ENCODE data around the gene TP53TG3D.
A peak's percentile ranks its signal among the peaks of the same experiment; 100 is the strongest.
"Not testable (repeated sequence)": the region's sequence is repeated elsewhere in the genome, so short reads cannot be mapped to it uniquely, and the experiment has no call there.

The TP53TG3D gene, protein sequence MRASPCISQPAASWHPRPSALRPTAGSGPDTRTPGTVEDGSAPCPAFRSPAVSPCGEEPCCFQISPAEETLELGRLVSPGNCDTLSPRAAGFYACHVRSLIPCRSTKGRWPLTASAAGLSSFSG

DNA sequence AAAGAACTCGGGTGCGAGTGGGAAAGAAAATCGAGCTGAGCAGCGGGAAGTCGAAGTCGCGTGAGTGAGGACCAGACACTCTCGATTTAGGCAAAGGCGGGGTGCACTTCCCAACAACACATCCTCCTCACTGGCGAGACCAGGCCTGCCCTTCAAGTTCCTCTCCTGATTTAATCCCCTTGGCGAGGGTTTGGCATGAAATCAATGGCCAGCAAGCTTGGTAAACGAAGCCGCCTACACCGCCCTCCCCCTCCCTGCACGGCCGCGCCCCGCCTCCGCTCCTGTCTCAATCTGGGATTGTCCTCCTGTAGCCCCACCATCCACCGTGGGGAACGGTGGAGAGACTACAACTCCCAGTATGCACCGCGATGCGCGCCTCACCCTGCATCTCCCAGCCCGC is at the start of gene TP53TG3D:
TSS of gene TP53TG3D (plus strand) at position 301 of the 400 bp plus-strand sequence. CDS start at position 369, 68 bp downstream.
- H3K79me2 ChIP-seq (ENCODE audit: insufficient read depth, low read length); H3K9me3 ChIP-seq (ENCODE audit: insufficient read depth, low read depth, low read length); H3K9ac ChIP-seq (ENCODE audit: low read depth, low read length, poor library complexity, severe bottlenecking); H3K4me1 ChIP-seq (ENCODE audit: insufficient read depth, low read length, poor library complexity, severe bottlenecking); H2AFZ ChIP-seq (ENCODE audit: low read length); H3F3A ChIP-seq (ENCODE audit: low read depth); H3K4me2 ChIP-seq (ENCODE audit: low read depth, low read length, poor library complexity, severe bottlenecking); H3K27me3 ChIP-seq (ENCODE audit: insufficient read depth, low read length, poor library complexity, severe bottlenecking); H3K9me2 ChIP-seq (replicated peaks; ENCODE audit: low read depth, low read length); H4K20me1 ChIP-seq (ENCODE audit: insufficient read depth, low read length, poor library complexity, severe bottlenecking); H3K36me3 ChIP-seq (ENCODE audit: insufficient read depth, low read length): not testable (repeated sequence)
- peak within 1 kb of the TSS; percentile 35 for H3K4me3 ChIP-seq (ENCODE audit: low read length, poor library complexity, severe bottlenecking)

DNA sequence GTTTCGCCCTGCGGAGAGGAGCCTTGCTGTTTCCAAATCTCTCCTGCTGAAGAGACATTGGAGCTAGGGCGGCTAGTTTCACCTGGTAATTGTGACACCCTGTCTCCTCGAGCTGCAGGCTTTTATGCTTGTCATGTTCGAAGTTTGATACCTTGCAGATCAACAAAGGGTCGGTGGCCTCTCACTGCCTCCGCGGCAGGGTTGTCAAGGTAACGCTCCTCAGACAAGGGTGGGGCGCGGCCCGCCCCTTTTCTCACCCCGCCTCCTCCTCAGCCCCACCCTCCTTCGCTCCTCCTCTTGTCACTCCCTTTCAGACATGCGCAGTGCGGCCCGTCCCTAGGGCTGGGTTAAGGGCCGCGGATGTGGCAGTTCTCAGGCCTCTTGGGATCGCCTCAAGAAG is 421 bp downstream of the TP53TG3D start:
- H3K9me3 ChIP-seq (ENCODE audit: insufficient read depth, low read depth, low read length); H3K27me3 ChIP-seq (ENCODE audit: insufficient read depth, low read length, poor library complexity, severe bottlenecking); H3K4me1 ChIP-seq (ENCODE audit: insufficient read depth, low read length, poor library complexity, severe bottlenecking); H2AFZ ChIP-seq (ENCODE audit: low read length); H3K36me3 ChIP-seq (ENCODE audit: insufficient read depth, low read length); H3K4me3 ChIP-seq (ENCODE audit: low read length, poor library complexity, severe bottlenecking); H3K9me2 ChIP-seq (replicated peaks; ENCODE audit: low read depth, low read length); H3K4me2 ChIP-seq (ENCODE audit: low read depth, low read length, poor library complexity, severe bottlenecking); H3K79me2 ChIP-seq (ENCODE audit: insufficient read depth, low read length); H3F3A ChIP-seq (ENCODE audit: low read depth); H3K9ac ChIP-seq (ENCODE audit: low read depth, low read length, poor library complexity, severe bottlenecking); H4K20me1 ChIP-seq (ENCODE audit: insufficient read depth, low read length, poor library complexity, severe bottlenecking): not testable (repeated sequence)

DNA sequence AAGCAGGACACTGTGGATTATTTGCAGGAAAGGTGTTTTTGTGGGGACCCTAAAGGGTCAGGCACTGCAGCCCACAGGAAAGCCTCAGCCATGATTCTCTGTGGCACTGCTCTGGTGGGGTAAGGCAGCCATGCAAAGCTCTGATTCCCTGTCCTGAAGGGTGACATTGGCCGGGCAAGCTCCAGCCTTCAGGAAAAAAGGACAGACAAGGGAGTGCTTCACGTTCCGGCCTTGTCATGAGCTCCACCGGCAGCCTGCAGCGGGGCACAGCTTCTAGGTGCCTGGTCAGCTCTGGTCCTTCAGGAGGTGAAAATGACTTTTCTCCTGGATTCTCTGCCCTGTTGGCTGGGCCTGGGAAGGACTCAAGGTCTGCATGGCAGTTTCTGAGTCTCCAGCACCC is 8.4 kb downstream of the TP53TG3D start:
- H3K9me2 ChIP-seq (replicated peaks; ENCODE audit: low read depth, low read length); H3K4me2 ChIP-seq (ENCODE audit: low read depth, low read length, poor library complexity, severe bottlenecking); H3K4me3 ChIP-seq (ENCODE audit: low read length, poor library complexity, severe bottlenecking): not testable (repeated sequence)

DNA sequence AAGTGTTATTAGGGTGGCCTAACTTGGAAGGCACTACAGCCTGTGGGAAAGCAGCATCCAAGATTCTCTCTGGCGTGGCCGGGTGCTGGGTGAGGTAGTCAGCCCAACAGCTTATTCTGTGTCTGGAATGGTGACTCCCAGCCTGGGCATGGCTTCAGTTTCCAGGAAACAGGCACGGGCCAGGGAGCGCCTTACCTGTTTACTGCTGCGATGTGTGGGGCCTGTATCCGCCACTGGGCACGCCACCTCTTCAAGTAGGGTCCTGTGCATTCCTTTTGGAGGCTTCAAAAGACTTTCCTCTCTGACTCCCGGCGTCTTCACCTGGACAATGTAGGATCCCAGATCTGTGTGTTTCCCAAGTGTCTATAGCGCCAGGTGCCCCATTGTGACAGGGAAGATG is 10.5 kb downstream of the TP53TG3D start:
- not testable (repeated sequence) for H3K4me2 ChIP-seq (ENCODE audit: low read depth, low read length, poor library complexity, severe bottlenecking); H3K36me3 ChIP-seq (ENCODE audit: insufficient read depth, low read length); H3K79me2 ChIP-seq (ENCODE audit: insufficient read depth, low read length); H3K9me3 ChIP-seq (ENCODE audit: insufficient read depth, low read depth, low read length); H2AFZ ChIP-seq (ENCODE audit: low read length); H3K9ac ChIP-seq (ENCODE audit: low read depth, low read length, poor library complexity, severe bottlenecking); H3K27me3 ChIP-seq (ENCODE audit: insufficient read depth, low read length, poor library complexity, severe bottlenecking); H4K20me1 ChIP-seq (ENCODE audit: insufficient read depth, low read length, poor library complexity, severe bottlenecking); H3K9me2 ChIP-seq (replicated peaks; ENCODE audit: low read depth, low read length); H3K4me1 ChIP-seq (ENCODE audit: insufficient read depth, low read length, poor library complexity, severe bottlenecking); H3K4me3 ChIP-seq (ENCODE audit: low read length, poor library complexity, severe bottlenecking); H3F3A ChIP-seq (ENCODE audit: low read depth)

More for the DNA sequence above, 8.4 kb downstream of the TP53TG3D start:
- H2AFZ ChIP-seq (ENCODE audit: low read length); H3K9ac ChIP-seq (ENCODE audit: low read depth, low read length, poor library complexity, severe bottlenecking); H3K27me3 ChIP-seq (ENCODE audit: insufficient read depth, low read length, poor library complexity, severe bottlenecking); H3K4me1 ChIP-seq (ENCODE audit: insufficient read depth, low read length, poor library complexity, severe bottlenecking); H3F3A ChIP-seq (ENCODE audit: low read depth); H4K20me1 ChIP-seq (ENCODE audit: insufficient read depth, low read length, poor library complexity, severe bottlenecking); H3K36me3 ChIP-seq (ENCODE audit: insufficient read depth, low read length); H3K79me2 ChIP-seq (ENCODE audit: insufficient read depth, low read length); H3K9me3 ChIP-seq (ENCODE audit: insufficient read depth, low read depth, low read length): not testable (repeated sequence)

DNA sequence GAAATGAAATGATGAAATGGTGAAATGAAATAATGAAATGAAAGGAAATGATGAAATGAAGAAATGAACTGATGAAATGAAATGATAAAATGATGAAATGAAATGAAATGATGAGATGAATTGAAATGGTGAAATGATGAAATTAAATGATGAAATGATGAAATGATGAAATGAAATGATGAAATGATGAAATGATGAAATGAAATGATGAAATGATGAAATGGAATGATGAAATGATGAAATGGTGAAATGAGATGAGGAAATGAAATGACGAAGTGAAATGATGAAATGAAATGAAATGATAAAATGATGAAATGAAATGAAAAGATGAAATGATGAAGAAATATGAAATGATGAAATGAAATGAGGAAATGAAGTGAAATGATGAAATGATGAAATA is 28.8 kb downstream of the TP53TG3D start:
- not testable (repeated sequence) for H2AFZ ChIP-seq (ENCODE audit: low read length); H3K79me2 ChIP-seq (ENCODE audit: insufficient read depth, low read length); H3K4me2 ChIP-seq (ENCODE audit: low read depth, low read length, poor library complexity, severe bottlenecking); H3K27me3 ChIP-seq (ENCODE audit: insufficient read depth, low read length, poor library complexity, severe bottlenecking); H3K36me3 ChIP-seq (ENCODE audit: insufficient read depth, low read length); H3K9me3 ChIP-seq (ENCODE audit: insufficient read depth, low read depth, low read length); H3K9ac ChIP-seq (ENCODE audit: low read depth, low read length, poor library complexity, severe bottlenecking); H3K4me1 ChIP-seq (ENCODE audit: insufficient read depth, low read length, poor library complexity, severe bottlenecking); H3F3A ChIP-seq (ENCODE audit: low read depth); H3K9me2 ChIP-seq (replicated peaks; ENCODE audit: low read depth, low read length); H3K4me3 ChIP-seq (ENCODE audit: low read length, poor library complexity, severe bottlenecking); H4K20me1 ChIP-seq (ENCODE audit: insufficient read depth, low read length, poor library complexity, severe bottlenecking)

DNA sequence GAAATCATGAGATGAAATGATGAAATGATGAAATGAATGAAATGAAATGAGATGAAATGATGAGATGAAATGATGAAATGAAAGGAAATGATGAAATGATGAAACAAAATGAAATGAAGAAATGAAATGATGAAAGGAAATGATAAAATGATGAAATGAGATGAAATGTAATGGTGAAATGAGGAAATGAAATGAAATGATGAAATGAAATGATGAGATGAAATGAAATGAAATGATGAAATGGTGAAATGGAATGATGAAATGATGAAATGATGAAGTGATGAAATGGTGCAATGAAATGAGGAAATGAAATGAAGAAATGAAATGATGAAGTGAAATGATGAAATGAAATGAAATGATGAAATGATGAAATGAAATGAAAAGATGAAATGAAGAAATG is 29.9 kb downstream of the TP53TG3D start:
- H3K4me1 ChIP-seq (ENCODE audit: insufficient read depth, low read length, poor library complexity, severe bottlenecking); H4K20me1 ChIP-seq (ENCODE audit: insufficient read depth, low read length, poor library complexity, severe bottlenecking); H3K4me2 ChIP-seq (ENCODE audit: low read depth, low read length, poor library complexity, severe bottlenecking); H3K36me3 ChIP-seq (ENCODE audit: insufficient read depth, low read length); H3K9me2 ChIP-seq (replicated peaks; ENCODE audit: low read depth, low read length); H3K27me3 ChIP-seq (ENCODE audit: insufficient read depth, low read length, poor library complexity, severe bottlenecking); H3K79me2 ChIP-seq (ENCODE audit: insufficient read depth, low read length); H3F3A ChIP-seq (ENCODE audit: low read depth); H3K4me3 ChIP-seq (ENCODE audit: low read length, poor library complexity, severe bottlenecking); H3K9ac ChIP-seq (ENCODE audit: low read depth, low read length, poor library complexity, severe bottlenecking); H2AFZ ChIP-seq (ENCODE audit: low read length); H3K9me3 ChIP-seq (ENCODE audit: insufficient read depth, low read depth, low read length): not testable (repeated sequence)

DNA sequence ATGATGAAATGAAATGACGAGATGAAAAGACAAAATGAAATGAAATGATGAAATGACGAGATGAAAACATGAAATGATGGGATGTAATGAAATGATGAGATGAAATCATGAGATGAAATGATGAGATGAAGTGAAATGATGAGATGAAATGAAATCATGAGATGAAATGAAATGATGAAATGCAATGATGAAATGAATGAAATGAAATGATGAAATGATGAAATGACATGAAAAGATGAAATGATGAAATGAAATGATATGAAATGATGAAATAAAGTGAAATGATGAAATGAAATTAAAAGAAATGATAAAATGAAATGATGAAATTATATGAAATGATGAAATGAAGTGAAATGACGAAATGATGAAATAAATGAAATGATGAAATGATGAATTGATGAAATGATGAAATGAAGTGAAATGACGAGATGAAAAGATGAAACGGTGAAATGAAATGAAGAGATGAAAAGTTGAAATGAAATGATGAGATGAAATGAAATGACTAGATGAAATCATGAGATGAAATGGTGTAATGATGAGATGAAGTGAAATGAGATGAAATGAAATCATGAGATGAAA is 30.9 kb downstream of the TP53TG3D start:
- H3K4me2 ChIP-seq (ENCODE audit: low read depth, low read length, poor library complexity, severe bottlenecking); H2AFZ ChIP-seq (ENCODE audit: low read length); H3K79me2 ChIP-seq (ENCODE audit: insufficient read depth, low read length); H3K9me3 ChIP-seq (ENCODE audit: insufficient read depth, low read depth, low read length); H3K4me3 ChIP-seq (ENCODE audit: low read length, poor library complexity, severe bottlenecking); H3K36me3 ChIP-seq (ENCODE audit: insufficient read depth, low read length); H3K9ac ChIP-seq (ENCODE audit: low read depth, low read length, poor library complexity, severe bottlenecking); H3K9me2 ChIP-seq (replicated peaks; ENCODE audit: low read depth, low read length); H3K4me1 ChIP-seq (ENCODE audit: insufficient read depth, low read length, poor library complexity, severe bottlenecking); H4K20me1 ChIP-seq (ENCODE audit: insufficient read depth, low read length, poor library complexity, severe bottlenecking); H3F3A ChIP-seq (ENCODE audit: low read depth); H3K27me3 ChIP-seq (ENCODE audit: insufficient read depth, low read length, poor library complexity, severe bottlenecking): not testable (repeated sequence)

Data from Loucy (cell line).